ENCODE results near the gene CIDEB. TPM values are rescaled to one million over a fixed set of nuclear protein-coding genes. Genes with fewer than 3 reads are reported as not detected.
A peak's percentile ranks its signal among the peaks of the same experiment; 100 is the strongest.

The CIDEB gene
- total and polyA plus RNA-seq, 9 of the 15 experiments (the other 6 are each of a cell fraction or from before 2014, with no cell fraction given) = 0.03 to 0.35 (median 0.09) TPM; not detected in 3

DNA sequence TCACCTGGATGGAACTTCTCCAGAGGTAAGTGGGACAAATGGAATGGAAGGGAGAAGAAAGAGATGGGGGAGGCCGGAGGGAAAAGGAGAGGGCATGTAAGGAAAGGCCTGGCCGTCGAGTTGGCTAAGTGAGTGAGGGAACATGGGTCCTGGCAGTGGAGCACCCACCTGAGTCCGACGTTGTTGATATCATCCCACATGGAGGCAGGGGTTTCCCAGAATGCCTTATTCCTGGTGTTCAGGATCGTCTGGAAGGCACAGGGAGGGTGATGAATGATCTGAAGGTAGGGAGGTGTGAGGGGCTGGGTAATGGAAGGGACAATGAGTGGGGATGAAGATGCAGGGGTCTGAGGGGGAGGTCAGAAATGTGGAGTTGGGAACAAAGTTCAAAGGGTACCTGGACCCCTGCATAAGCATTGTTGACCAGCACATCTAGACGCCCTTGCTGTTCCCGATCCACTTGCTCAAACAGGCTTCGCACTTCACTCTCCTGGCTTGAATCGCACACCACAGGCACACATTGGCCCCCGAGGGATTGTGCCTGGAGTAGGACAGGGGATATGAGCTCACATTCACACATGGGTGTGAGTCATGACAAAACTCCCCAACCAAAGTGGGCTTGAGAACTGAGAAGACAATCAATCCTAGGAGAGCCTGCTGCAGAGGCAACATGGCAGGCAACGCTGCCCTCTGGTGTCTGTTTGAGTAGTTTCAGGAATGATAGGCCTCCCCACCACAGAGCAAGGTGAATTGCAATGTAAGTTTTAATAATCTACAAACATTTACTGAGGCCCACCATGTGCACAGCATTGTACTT, 11.2 kb downstream of the CIDEB start (continued):
- TF ChIP-seq, protein P1, sequence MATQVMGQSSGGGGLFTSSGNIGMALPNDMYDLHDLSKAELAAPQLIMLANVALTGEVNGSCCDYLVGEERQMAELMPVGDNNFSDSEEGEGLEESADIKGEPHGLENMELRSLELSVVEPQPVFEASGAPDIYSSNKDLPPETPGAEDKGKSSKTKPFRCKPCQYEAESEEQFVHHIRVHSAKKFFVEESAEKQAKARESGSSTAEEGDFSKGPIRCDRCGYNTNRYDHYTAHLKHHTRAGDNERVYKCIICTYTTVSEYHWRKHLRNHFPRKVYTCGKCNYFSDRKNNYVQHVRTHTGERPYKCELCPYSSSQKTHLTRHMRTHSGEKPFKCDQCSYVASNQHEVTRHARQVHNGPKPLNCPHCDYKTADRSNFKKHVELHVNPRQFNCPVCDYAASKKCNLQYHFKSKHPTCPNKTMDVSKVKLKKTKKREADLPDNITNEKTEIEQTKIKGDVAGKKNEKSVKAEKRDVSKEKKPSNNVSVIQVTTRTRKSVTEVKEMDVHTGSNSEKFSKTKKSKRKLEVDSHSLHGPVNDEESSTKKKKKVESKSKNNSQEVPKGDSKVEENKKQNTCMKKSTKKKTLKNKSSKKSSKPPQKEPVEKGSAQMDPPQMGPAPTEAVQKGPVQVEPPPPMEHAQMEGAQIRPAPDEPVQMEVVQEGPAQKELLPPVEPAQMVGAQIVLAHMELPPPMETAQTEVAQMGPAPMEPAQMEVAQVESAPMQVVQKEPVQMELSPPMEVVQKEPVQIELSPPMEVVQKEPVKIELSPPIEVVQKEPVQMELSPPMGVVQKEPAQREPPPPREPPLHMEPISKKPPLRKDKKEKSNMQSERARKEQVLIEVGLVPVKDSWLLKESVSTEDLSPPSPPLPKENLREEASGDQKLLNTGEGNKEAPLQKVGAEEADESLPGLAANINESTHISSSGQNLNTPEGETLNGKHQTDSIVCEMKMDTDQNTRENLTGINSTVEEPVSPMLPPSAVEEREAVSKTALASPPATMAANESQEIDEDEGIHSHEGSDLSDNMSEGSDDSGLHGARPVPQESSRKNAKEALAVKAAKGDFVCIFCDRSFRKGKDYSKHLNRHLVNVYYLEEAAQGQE (IDR thresholded peaks at IDR 0.05; ENCODE audit: borderline replicate concordance) = peak; percentile 83
- TF ChIP-seq, protein P1 (CRISPR knock-in tag; IDR thresholded peaks at IDR 0.05; ENCODE audit: low read depth) = no peak
- 0 out of 2 replicates have a peak, but pooled peaks have one; percentile 54 for TF ChIP-seq CC2D1A (IDR thresholded peaks at IDR 0.05)
- no peak for TF ChIP-seq SMAD4 (CRISPR knock-in tag; conservative IDR thresholded peaks at IDR 0.05)
- no peak for TF ChIP-seq MEF2A (IDR thresholded peaks at IDR 0.05; ENCODE audit: control insufficient read depth, low read depth, low read length)
- TF ChIP-seq JUND (IDR thresholded peaks at IDR 0.05; ENCODE audit: borderline replicate concordance, low read depth, low read length) = peak; percentile 42; the same call in 1 of the 2 replicates
- TF ChIP-seq JUND (tag; IDR thresholded peaks at IDR 0.05; ENCODE audit: borderline replicate concordance, low read depth, low read length) = no peak
- 0 out of 2 replicates have a peak, but pooled peaks have one; percentile 47 for TF ChIP-seq NR1H2 (CRISPR knock-in tag; IDR thresholded peaks at IDR 0.05)
- no peak for TF ChIP-seq CEBPB (tag; IDR thresholded peaks at IDR 0.05)
- TF ChIP-seq, protein P2, sequence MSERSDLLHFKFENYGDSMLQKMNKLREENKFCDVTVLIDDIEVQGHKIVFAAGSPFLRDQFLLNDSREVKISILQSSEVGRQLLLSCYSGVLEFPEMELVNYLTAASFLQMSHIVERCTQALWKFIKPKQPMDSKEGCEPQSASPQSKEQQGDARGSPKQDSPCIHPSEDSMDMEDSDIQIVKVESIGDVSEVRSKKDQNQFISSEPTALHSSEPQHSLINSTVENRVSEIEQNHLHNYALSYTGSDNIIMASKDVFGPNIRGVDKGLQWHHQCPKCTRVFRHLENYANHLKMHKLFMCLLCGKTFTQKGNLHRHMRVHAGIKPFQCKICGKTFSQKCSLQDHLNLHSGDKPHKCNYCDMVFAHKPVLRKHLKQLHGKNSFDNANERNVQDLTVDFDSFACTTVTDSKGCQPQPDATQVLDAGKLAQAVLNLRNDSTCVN (CRISPR knock-in tag; IDR thresholded peaks at IDR 0.05) = no peak
- TF ChIP-seq SMC3 (conservative IDR thresholded peaks at IDR 0.05; ENCODE audit: insufficient read depth, low read depth, low read length) = peak; percentile 88
- TF ChIP-seq, protein P3, sequence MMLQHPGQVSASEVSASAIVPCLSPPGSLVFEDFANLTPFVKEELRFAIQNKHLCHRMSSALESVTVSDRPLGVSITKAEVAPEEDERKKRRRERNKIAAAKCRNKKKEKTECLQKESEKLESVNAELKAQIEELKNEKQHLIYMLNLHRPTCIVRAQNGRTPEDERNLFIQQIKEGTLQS (IDR thresholded peaks at IDR 0.05) = peak; percentile 53; the same call in 1 of the 2 replicates
- TF ChIP-seq, protein P3 (CRISPR knock-in tag; conservative IDR thresholded peaks at IDR 0.05) = no peak
- no peak for TF ChIP-seq NFRKB (IDR thresholded peaks at IDR 0.05; ENCODE audit: low read depth)
- TF ChIP-seq, protein P4, sequence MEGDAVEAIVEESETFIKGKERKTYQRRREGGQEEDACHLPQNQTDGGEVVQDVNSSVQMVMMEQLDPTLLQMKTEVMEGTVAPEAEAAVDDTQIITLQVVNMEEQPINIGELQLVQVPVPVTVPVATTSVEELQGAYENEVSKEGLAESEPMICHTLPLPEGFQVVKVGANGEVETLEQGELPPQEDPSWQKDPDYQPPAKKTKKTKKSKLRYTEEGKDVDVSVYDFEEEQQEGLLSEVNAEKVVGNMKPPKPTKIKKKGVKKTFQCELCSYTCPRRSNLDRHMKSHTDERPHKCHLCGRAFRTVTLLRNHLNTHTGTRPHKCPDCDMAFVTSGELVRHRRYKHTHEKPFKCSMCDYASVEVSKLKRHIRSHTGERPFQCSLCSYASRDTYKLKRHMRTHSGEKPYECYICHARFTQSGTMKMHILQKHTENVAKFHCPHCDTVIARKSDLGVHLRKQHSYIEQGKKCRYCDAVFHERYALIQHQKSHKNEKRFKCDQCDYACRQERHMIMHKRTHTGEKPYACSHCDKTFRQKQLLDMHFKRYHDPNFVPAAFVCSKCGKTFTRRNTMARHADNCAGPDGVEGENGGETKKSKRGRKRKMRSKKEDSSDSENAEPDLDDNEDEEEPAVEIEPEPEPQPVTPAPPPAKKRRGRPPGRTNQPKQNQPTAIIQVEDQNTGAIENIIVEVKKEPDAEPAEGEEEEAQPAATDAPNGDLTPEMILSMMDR (IDR thresholded peaks at IDR 0.05 in 2 of 3, conservative IDR thresholded peaks at IDR 0.05 in 1 of 3; ENCODE audit: insufficient read depth in 2 of 3, low read depth in 1 of 3, low read length in 3 of 3) = peak; percentile 72 to 76 (median 74)

Data from K562 (cell line).